OCI-M1 (cell line): ENCODE measurements around the gene DUSP16.
"Not testable (repeated sequence)": the region's sequence is repeated elsewhere in the genome, so short reads cannot be mapped to it uniquely, and the experiment has no call there.

Experiments
- DNase-seq: peaks from one replicate; lab custom pipeline; 2025; lab: John Stamatoyannopoulos, UW

The DUSP16 gene, protein sequence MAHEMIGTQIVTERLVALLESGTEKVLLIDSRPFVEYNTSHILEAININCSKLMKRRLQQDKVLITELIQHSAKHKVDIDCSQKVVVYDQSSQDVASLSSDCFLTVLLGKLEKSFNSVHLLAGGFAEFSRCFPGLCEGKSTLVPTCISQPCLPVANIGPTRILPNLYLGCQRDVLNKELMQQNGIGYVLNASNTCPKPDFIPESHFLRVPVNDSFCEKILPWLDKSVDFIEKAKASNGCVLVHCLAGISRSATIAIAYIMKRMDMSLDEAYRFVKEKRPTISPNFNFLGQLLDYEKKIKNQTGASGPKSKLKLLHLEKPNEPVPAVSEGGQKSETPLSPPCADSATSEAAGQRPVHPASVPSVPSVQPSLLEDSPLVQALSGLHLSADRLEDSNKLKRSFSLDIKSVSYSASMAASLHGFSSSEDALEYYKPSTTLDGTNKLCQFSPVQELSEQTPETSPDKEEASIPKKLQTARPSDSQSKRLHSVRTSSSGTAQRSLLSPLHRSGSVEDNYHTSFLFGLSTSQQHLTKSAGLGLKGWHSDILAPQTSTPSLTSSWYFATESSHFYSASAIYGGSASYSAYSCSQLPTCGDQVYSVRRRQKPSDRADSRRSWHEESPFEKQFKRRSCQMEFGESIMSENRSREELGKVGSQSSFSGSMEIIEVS

DNA sequence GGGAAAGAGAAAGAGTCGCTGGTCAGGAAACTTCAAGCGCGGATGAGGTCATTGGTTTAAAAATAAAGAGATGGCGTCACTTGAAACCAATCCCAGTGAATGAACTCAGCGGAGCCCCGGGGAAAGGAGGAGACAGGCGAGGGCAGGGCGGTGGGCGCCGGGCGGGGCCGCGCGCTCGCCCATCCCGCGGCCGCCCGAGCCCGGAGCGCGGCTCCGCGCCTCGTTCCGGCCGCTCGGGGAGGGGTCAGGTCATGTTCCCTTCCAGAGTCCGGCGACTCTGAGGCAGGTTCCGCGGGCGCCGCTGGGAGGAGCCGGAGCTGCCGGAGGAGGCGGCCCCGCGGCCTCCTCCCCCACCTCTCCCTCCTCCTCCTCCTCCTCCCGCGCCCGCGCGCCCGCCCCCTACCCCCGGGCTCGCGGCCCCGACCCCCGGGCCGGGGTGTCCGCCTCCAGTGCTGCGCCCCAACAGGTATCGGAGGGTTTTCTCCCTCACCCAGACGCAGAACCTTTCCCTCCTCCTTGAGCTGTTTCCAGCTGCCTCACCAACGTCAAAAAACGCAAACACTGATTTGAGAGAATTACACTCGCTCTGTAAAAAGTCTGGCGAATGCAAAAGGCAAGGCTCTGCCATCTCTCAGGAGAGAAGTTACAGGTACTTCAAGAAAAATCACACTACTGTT, at the start of gene DUSP16:
Gene DUSP16, minus strand, starts transcription at position 279 of the 677 bp plus-strand sequence. CDS start 41,765 bp downstream, outside the sequence.
- peak; percentile 95 for DNase-seq

DNA sequence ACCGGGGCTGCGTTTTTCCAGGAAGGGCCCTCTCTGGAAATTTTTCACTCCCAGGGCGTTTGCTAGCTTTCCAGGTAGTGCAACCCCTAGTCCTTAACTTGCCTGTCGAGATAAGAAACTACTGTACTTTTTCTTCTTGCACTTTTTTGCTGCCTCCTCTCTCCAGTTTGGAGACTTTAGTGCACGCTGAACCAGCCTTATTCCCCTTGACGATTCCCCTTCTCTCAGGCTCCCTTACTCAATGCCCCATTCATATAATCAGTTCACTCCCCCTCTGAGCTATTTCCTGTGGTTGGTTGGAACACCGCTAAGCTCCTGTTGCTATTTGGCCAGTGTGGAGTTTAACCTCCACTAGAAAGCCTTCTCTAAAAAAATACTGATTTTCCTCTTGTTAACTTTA, 49.7 kb upstream of the DUSP16 start:
- peak; percentile 67 for DNase-seq

DNA sequence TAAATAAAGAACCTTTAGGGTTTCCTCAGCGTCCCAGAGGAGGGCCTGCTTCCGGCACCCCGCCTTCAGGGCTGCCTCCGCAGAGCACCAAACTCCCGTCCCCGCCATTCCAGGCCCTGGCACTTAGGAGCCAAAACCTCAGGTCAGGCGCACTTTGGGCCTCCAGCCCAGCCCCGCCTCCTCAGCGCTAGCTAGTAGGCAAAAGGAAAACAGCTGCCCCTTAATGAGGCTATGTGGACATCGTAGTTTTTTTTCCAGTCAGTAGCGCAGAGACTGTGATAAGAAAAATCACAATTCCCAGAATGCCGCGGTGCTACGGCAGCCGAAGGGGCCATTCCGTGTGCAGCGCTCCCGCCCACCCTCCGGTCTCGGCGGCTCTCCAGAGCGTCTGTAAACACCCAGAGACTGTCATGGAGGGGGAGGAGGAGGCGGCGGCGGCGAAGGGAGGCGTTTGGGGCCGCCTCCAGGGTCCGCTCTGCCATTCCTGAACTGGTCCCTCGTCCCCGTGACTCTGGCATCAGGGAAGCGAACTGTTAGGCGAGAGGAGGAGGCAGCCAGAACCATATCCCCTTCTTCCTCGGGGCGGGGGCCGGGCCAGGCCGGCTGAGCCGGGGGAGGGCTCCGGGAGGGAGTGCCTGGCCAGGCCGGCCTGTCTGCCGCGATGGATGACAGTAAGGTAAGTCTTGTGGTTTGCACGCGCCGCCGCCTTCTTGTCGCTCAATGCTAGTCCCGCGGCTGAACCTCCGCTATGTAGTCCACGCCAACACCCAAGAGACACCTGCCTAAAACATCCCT, 49.0 kb upstream of the DUSP16 start, which contains the start of gene CREBL2:
Gene CREBL2, plus strand, starts transcription at position 365 of the 795 bp plus-strand sequence. Its CDS starts 297 bp downstream, at position 662.
- DNase-seq, result peak; percentile 98

DNA sequence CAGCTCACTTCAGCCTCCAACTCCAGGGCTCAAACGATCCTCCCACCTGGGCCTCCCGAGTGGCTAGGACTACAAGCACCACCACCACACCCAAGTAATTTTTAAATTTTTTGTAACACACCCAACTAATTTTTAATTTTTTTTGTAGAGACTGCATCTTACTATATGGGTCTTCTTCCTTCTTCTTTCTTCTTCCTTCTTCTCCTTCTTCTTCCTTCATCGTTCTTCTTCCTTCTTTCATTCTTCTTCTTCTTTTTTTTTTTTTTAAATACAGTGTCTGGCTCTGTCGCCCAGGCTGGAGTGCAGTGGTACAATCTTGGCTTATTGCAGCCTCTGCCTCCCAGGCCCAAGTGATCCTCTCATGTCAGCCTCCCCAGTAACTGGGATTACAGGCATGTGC, 48.0 kb upstream of the DUSP16 start:
- no peak for DNase-seq

DNA sequence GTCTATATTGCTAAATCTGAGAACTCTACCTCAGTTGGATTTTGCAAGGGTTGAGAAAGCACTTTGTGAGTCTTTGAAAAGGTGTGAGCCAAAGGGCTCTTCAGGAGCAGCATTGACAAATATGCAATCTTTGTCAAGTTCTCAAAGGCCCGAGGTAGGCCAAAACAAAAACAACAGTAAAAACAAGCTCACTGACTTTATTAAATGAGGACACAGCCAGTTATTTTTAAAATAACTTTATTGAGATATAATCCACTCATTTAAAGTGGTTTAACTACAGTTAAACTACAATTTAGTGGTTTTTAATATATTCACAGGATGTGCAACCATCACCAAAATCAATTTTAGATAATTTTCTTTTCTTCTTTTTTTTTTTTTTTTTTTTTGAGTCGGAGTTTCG, 47.0 kb upstream of the DUSP16 start:
- no peak for DNase-seq

DNA sequence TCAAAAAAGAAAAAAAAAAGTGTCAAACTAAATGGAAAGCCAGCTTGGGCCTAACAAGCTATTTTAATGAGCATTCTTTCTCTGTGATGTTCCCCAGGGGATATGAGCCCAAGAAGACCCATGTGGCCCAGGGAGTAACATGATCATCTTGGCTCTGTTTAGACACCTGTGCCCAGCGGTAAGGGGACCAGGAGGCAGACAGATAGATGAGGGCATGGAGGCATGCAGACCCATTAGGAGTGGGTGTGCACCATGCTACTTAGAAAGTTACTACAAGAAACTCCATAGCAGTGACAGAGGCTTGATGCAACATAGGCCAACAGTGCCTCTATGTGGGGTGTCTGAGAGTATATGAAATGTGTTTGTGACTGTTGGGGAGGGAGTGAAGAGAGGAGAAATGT, 45.9 kb upstream of the DUSP16 start:
- peak; percentile 30 for DNase-seq

DNA sequence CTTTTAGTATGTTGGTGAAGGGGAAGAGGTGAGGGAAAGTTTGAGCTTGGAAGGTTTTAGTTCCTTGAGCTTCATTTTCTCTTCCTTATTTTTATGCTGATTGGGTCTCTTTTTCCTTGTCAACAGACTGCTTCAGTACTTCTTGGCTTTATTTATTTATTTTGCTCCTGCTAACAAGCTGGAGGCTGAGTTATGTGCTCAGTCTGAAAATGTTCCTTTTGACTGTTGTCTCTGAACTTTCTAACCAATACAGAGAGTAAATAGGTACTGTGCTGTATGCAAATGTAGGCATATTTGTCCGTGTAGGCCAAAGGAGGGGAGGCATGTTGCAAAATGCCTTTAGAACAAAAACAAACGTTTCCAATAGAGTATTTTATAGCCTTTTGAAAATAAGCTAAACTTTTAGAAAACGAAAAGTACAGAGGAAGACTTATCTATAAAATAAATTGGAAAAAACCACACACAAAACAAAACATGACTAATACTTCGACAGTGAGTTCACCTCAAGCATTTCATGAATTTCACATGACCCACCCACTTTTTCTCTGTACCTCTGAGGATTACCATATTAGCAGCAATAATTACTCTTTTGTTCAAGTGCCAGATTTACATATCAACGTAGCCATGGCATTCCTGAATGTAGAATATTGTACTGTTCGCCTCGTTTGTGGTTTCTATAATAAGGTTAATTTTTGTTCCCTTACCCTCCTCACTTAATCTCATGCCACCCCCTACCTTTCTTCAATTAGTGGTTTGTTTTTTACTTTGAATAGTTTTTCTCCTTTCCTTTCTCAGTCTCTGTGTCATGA, 44.3 kb upstream of the DUSP16 start:
- no peak for DNase-seq

DNA sequence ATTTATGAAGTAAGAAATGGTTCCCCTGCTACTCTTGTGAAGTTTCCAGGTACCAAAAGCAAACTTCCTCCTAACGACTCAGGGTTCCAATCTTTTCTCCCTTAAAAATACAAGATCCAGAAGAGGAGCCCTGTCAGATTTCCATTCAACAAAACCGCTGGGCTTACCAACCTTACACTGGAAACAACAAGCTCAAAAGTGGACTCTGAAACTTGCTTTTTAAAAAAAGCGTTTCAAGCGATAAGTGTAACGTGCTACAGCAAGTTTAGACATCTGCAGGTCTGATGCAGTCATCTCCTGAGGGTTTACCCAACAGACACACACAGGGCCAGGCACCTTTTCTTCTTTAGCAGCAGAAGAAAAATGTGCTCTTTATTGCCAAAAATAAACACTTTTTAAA, 42.1 kb upstream of the DUSP16 start:
- DNase-seq, result no peak

DNA sequence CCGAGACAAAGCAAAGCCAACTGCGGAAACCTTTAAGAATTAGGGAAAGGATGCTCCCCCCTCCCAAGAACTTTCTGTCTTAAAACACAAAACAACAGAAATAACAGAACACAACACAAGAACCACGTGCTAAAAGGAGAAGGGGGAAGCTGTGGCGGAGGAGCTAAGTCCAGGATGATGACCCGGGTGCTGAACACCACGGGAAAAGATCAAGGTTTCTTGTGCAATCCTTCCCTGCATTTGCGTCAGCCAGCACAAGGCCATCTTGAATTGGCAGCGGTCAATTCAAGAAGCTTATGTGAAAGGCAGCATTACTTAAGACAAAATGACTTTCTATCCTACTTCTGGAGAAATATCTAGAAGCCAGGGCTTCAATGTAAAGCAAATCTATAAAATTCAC, 38.0 kb upstream of the DUSP16 start:
- DNase-seq, result peak; percentile 12

DNA sequence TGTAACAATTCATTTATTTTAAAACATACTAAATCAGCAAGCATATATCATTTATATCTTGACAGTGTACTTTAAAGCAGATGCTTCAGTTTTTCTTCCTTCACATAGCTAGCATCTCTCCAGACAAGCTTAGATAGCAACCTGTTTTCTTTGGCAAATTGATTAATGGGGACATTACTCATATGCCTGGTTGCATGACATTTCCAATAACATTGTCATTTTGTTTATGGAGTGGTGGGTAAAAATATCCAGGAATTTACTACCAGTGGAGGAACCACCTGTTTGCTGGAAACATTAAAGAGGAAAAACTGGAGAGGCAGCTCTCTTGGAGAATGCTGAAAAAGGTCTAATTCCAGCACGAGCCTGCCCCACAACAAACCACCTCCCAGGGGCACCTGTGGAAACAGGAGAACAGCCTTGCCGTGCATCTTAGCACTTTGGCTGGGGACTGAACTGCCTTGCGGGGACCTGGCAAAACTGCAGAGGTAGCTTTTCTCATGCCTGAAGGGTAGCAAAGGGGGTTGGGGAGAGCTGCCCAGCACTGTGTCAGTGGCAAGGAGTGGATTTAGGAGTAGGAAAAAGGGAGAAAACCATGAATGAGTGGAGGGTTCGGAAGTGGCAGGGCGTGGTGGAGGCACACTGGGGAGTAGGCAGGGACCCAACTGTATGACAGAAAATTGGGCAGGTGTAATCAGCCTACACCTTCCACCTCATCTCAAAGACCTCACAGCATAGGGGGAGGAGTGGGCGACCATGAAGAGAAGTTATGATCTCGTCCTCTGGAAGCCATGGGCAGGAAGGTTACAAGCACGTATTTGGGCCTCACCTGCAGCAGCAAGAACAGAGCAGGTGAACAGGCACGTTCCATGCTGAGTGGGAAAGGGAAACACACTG, 37.3 kb upstream of the DUSP16 start:
- no peak for DNase-seq

DNA sequence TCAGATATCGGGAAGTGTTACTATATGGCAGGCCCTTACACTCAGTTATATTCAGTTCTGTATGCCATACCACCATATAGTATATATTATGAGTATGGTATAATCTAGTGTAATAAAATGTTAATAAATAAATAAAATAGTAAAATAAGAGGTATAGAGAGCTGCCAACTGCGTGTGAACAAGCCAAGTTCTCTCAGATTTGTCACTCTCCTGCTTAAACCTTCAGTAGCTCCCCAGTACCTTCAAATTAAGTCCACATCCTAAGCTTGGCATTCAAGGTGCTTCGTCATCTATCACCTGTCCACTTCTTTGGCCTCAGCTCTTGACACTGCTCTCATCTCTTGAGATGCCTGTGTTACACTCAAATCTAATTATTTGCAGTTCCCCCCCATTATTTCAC, 36.2 kb upstream of the DUSP16 start:
- DNase-seq, result no peak

DNA sequence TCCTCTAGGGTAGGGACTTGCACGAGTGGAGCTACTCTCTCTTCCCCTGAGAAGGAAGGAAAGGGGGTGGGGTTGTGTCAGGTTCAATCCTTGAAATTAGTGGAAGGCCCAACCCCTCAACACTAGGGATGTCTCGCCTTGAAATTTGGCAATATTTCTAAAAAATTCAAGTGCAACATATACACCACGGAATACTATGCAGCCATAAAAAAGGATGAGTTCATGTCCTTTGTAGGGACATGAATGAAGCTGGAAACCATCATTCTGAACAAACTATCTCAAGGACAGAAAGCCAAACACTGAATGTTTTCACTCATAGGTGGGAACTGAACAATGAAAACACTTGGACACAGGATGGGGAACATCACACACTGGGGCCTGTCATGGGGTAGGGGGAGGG, 33.9 kb upstream of the DUSP16 start:
- DNase-seq, result not testable (repeated sequence)

DNA sequence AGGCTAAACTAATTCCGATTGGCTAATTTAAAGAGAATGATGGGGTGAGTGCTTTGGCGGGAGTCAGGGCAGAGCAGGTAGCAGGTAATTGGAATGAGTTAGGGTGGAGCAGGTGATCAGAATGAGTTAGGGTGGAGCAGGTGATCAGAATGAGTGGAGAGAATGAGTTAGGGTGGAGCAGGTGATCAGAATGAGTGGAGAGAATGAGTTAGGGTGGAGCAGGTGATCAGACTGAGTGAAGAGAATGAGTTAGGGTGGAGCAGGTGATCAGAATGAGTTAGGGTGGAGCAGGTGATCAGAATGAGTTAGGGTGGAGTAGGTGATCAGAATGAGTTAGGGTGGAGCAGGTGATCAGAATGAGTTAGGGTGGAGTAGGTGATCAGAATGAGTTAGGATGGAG, 33.3 kb upstream of the DUSP16 start:
- DNase-seq, result not testable (repeated sequence)

DNA sequence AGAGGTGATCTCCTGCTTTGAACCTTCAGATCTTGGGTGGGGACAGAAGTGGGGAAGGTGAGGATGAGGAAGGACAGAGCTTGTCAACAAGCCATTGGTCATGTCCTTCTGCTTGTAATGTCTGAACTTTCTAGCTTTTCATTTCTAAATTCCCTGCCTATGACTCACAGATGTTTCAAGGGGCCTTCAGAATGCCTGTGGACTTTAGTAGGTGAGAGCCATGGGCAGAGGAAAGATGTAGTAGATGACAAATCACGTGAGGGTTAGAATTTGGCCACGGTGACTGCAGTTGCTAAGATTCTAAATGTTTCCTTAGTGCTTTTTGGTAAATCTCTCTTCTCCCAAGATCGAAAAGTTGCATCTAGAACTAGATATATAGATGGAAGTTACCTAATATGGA, 30.3 kb upstream of the DUSP16 start:
- no peak for DNase-seq

DNA sequence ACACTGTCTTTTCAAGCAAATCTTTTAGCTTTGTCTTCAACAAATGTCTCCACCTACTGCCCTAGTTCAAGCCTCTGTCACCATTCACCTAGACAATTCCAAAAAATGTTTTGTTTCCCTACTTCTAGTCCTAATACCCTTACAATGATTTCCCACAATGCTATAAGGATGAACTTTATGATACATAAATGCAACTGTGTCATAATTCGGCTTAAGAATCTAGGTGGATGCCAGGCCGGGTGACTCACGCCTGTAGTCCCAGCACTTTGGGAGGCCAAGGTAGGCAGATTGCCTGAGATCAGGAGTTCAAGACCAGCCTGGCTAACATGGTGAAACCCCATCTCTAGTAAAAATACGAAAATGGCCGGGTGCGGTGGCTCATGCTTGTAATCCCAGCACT, 28.3 kb upstream of the DUSP16 start:
- DNase-seq, result no peak

DNA sequence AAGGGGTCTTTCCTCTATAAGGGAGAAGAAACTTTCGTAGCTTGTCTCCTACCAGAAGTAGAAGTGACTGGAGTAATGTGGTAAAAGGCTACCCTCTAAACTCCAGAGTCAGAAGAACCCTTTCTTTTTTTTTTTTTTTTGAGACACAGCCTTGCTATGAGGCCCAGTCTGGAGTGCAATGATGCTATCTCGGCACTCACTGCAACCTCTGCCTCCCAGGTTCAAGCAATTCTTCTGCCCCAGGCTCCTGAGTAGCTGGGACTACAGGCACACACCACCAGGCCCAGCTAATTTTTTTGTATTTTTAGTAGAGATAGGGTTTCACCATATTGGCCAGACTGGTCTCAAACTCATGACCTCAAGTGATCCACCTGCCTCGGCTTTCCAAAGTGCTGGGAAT, 25.8 kb upstream of the DUSP16 start:
- not testable (repeated sequence) for DNase-seq

DNA sequence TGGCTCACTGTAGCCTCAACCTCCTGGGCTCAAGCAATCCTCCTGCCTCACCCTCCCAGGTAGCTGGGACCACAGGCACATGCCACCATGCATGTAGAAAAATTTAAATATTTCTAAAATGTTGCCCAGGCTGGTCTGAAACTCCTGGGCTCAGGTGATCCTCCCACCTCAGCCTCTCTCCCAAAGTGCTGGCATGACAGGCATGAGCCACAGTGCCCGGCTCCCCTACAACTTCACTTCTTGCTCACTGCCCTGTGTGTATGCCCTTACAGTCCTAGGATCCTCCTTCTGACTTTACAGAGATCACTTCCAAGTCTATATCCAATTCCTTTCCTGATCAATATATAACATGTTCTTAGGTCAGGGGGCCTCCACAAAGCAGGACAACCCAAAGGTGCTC, 25.2 kb upstream of the DUSP16 start:
- no peak for DNase-seq

DNA sequence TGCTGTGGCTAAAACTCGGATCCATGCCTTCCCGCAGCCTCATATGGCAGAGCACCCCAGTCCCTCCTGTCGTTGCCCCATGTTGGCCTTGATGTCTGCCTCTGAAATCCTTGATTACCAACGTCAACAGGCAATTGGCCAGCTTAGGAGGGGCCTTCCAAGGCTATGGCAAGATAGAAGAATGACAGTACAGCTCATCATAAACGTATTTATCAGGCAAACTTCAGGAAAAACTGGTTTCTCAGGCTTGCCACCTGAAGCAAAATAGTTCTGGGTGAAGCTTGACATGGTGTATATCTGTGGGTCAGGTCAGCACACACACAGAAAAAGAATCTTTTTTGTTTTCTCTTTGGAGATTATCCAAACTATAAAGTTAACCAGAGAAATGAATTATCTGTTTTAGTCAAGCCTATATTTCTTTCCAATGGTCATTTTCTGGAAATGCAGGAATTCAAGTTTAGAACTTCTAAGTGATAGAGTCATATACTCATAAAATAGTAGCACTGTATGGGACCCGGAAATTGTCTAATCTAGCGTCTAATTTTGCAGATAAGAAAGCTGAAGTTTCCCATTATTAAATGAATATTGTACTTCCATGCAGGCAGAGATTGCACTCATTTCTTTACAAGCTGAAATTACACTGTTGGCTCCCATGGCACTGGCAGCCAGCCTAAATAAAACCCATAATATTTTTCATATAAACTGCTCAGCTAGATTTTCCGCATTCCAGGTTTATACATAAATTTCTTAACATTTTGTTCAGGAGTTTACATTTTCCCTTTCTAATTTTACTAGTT, 24.4 kb upstream of the DUSP16 start:
- DNase-seq, result no peak
